GM12865 (cell line): ENCODE results near the gene ADIPOQ.
"Not testable (repeated sequence)": the region's sequence is repeated elsewhere in the genome, so short reads cannot be mapped to it uniquely, and the experiment has no call there.

ENCODE experiments used
- DNase-seq: peaks from one replicate; pipeline ENCODE4 v3.0.0; 2010; ENCODE audit warnings: low read depth
- H3K4me3 ChIP-seq: 2 replicates; pipeline ENCODE4 v1.5.1; 2011; ENCODE audit warnings: mild to moderate bottlenecking, low read depth, low read length, control low read depth
- CTCF ChIP-seq: IDR thresholded peaks from 2 replicates; pipeline ENCODE4 v1.5.1; 2011; ENCODE audit warnings: low read length, control low read depth, low read depth, inconsistent platforms; ENCODE audit not compliant: insufficient read depth; ENCODE audit errors: missing control alignments

The ADIPOQ gene

GRCh38 chr3:186901135-186901734, 58.7 kb downstream of the ADIPOQ start:
- no peak for DNase-seq
- H3K4me3 ChIP-seq, result no peak overlapping the region
- TF ChIP-seq CTCF, result no peak

- no peak for DNase-seq
- H3K4me3 ChIP-seq, result no peak overlapping the region
These were observed 59.6 kb downstream of the ADIPOQ start for GRCh38 chr3:186902154-186902553.

GRCh38 chr3:186902713-186903112, 60.2 kb downstream of the ADIPOQ start:
- TF ChIP-seq CTCF, result no peak
- H3K4me3 ChIP-seq, result no peak overlapping the region
- DNase-seq, result no peak

More at GRCh38 chr3:186902154-186902553, 59.6 kb downstream of the ADIPOQ start:
- no peak for TF ChIP-seq CTCF

- DNase-seq, result not testable (repeated sequence)
These were observed 61.2 kb downstream of the ADIPOQ start for GRCh38 chr3:186903676-186904075.

GRCh38 chr3:186907075-186907474, 64.6 kb downstream of the ADIPOQ start:
- not testable (repeated sequence) for DNase-seq, H3K4me3 ChIP-seq

More at GRCh38 chr3:186903676-186904075, 61.2 kb downstream of the ADIPOQ start:
- H3K4me3 ChIP-seq, result not testable (repeated sequence)
